GM12878 (cell line): ENCODE data around the gene AK4. TPM values are rescaled to one million over a fixed set of nuclear protein-coding genes. Genes with fewer than 3 reads are reported as not detected.

Experiments used
- ATAC-seq: fragments of 200-7000 bp; cut with Tn5 transposase; 3 replicates; pipeline ENCODE4 v1.9.1; 2020; ENCODE audit warnings: mild to moderate bottlenecking, moderate library complexity
- BruUV-seq: library from RNA; stranded (reverse); fragments of 400-500 nt; replicated peaks from 2 replicates; lab custom pipeline; 2021; lab: Mats Ljungman, UMichigan
- CTCF ChIA-PET: fragments of 300-600 bp; sonication (Branson Sonifier 250); formaldehyde crosslinking; extraction: SDS; loops from one replicate; lab custom pipeline; 2021; ENCODE audit warnings: inconsistent platforms; lab: Yijun Ruan, JAX
- POLR2A ChIA-PET: fragments of 350-600 bp; formaldehyde crosslinking; extraction: SDS; loops from one replicate; lab custom pipeline; 2021; ENCODE audit warnings: inconsistent platforms; lab: Charles Lee
- RAD21 ChIA-PET: fragments of 300-600 bp; sonication (Branson Sonifier 250); formaldehyde crosslinking; loops from one replicate; lab custom pipeline; 2023; ENCODE audit warnings: antibody characterized with exemption; ENCODE audit not compliant: unreplicated experiment; lab: Charles Lee
- SMC1A ChIA-PET: fragments of 300-600 bp; sonication (Branson Sonifier 250); formaldehyde crosslinking; loops from one replicate; lab custom pipeline; 2023; ENCODE audit not compliant: unreplicated experiment, uncharacterized antibody; lab: Charles Lee
- DNase-seq: peaks from one replicate; pipeline ENCODE4 v3.0.0-alpha.2; 2011; ENCODE audit warnings: low read depth, low spot score
- FAIRE-seq: peaks from 3 replicates; lab custom pipeline; 2011; peaks lifted over from hg19 to GRCh38; lab: Jason Lieb, UNC
- H2AFZ ChIP-seq: 2 replicates; pipeline ENCODE4 v1.6.0; 2011; ENCODE audit warnings: low read depth, low read length, control low read depth; ENCODE audit not compliant: control insufficient read depth
- H3K27ac ChIP-seq: 2 replicates; pipeline ENCODE4 v1.5.1; 2011; ENCODE audit warnings: control low read depth; ENCODE audit not compliant: control insufficient read depth, insufficient read depth
- H3K27me3 ChIP-seq, 2 experiments: replicated peaks in 1 of 2; 2 replicates each; pipeline versions ENCODE4 v1.6.0 to v1.6.1; 2011; ENCODE audit warnings: low read length in 1 of 2; ENCODE audit not compliant: control insufficient read depth in 2 of 2, insufficient read depth in 2 of 2
- H3K36me3 ChIP-seq, 2 experiments: 2 replicates each; pipeline ENCODE4 v1.5.1; 2011; ENCODE audit warnings: low read length in 1 of 2; ENCODE audit not compliant: control insufficient read depth in 2 of 2, insufficient read depth in 2 of 2
- H3K4me1 ChIP-seq: 2 replicates; pipeline ENCODE4 v1.6.1; 2011; ENCODE audit warnings: mild to moderate bottlenecking, low read length, moderate library complexity, mixed read lengths; ENCODE audit not compliant: control insufficient read depth, insufficient read depth
- H3K4me2 ChIP-seq: 2 replicates; pipeline ENCODE4 v1.6.0; 2011; ENCODE audit warnings: control low read depth; ENCODE audit not compliant: control insufficient read depth, insufficient read depth
- H3K4me3 ChIP-seq: fragments of 200-600 bp; sonication (generic); 2 replicates; pipeline ENCODE4 v1.5.1; 2016
- H3K79me2 ChIP-seq: 2 replicates; pipeline ENCODE4 v1.6.0; 2011; ENCODE audit warnings: low read length; ENCODE audit not compliant: control insufficient read depth, insufficient read depth
- H3K9ac ChIP-seq: 2 replicates; pipeline ENCODE4 v1.8.0; 2011; ENCODE audit warnings: low read length, control low read depth, mixed read lengths; ENCODE audit not compliant: control insufficient read depth, insufficient read depth
- H3K9me3 ChIP-seq: replicated peaks from 3 replicates; pipeline ENCODE4 v1.5.1; 2011; ENCODE audit warnings: mild to moderate bottlenecking, low read length; ENCODE audit not compliant: control insufficient read depth, insufficient read depth
- H4K20me1 ChIP-seq: 2 replicates; pipeline ENCODE4 v1.6.0; 2011; ENCODE audit not compliant: control insufficient read depth, insufficient read depth
- CHD2 ChIP-seq: IDR thresholded peaks from 2 replicates; pipeline ENCODE4 v1.6.1; 2011; ENCODE audit warnings: low read depth, low read length, improper control_type of control experiment, borderline replicate concordance
- CHD4 ChIP-seq: fragments of 200-600 bp; sonication (generic); IDR thresholded peaks from 2 replicates; pipeline ENCODE4 v1.6.1; 2016; ENCODE audit warnings: mild to moderate bottlenecking
- E2F4 ChIP-seq: IDR thresholded peaks from 2 replicates; pipeline ENCODE4 v1.6.1; 2012; ENCODE audit warnings: low read depth, low read length, improper control_type of control experiment
- E4F1 ChIP-seq: fragments of 450-650 bp; IDR thresholded peaks from 2 replicates; pipeline ENCODE4 v1.6.1; 2018; ENCODE audit warnings: borderline replicate concordance, mild to moderate bottlenecking; ENCODE audit not compliant: partially characterized antibody
- HDAC6 ChIP-seq: fragments of 200-600 bp; sonication (generic); IDR thresholded peaks from one replicate; pipeline ENCODE4 v1.8.0; 2017; ENCODE audit warnings: antibody characterized with exemption; ENCODE audit not compliant: unreplicated experiment
- IKZF1 ChIP-seq: fragments of 450-650 bp; conservative IDR thresholded peaks from 2 replicates; pipeline ENCODE4 v1.6.1; 2017; ENCODE audit warnings: antibody characterized with exemption, mild to moderate bottlenecking
- MTA3 ChIP-seq: IDR thresholded peaks from 2 replicates; pipeline ENCODE4 v1.6.1; 2012; ENCODE audit warnings: low read length, inconsistent platforms, borderline replicate concordance
- NKRF ChIP-seq: fragments of 450-650 bp; conservative IDR thresholded peaks from 2 replicates; pipeline ENCODE4 v1.6.1; 2017; ENCODE audit warnings: mild to moderate bottlenecking, moderate library complexity
- NR2C1 ChIP-seq: fragments of 450-650 bp; IDR thresholded peaks from 2 replicates; pipeline ENCODE4 v1.6.1; 2017; ENCODE audit warnings: antibody characterized with exemption, mild to moderate bottlenecking, moderate library complexity
- PKNOX1 ChIP-seq: fragments of 450-650 bp; IDR thresholded peaks from 2 replicates; pipeline ENCODE4 v1.6.1; 2016; ENCODE audit warnings: mild to moderate bottlenecking
- POLR2A ChIP-seq: IDR thresholded peaks from 2 replicates; pipeline ENCODE4 v1.6.1; 2011; ENCODE audit warnings: low read depth, mild to moderate bottlenecking, low read length
- SMC3 ChIP-seq: IDR thresholded peaks from 2 replicates; pipeline ENCODE4 v1.6.1; 2011; ENCODE audit warnings: low read length, improper control_type of control experiment, borderline replicate concordance
- SRF ChIP-seq, 2 experiments: IDR thresholded peaks; 2 replicates each; pipeline ENCODE4 v1.6.1; 2011; ENCODE audit warnings: low read depth in 2 of 2, low read length in 2 of 2, mild to moderate bottlenecking in 1 of 2, moderate library complexity in 1 of 2
- YBX1 ChIP-seq: fragments of 450-650 bp; IDR thresholded peaks from 2 replicates; pipeline ENCODE4 v1.6.1; 2016; ENCODE audit warnings: antibody characterized with exemption
- ZNF217 ChIP-seq: fragments of 450-650 bp; IDR thresholded peaks from 2 replicates; pipeline ENCODE4 v1.6.1; 2017; ENCODE audit warnings: antibody characterized with exemption, mild to moderate bottlenecking
- ZNF274 ChIP-seq: IDR thresholded peaks from one replicate; pipeline ENCODE4 v1.8.0; 2011; ENCODE audit not compliant: insufficient read length, insufficient read depth
- ZNF622 ChIP-seq: fragments of 450-650 bp; IDR thresholded peaks from 2 replicates; pipeline ENCODE4 v1.6.1; 2017; ENCODE audit warnings: mild to moderate bottlenecking, inconsistent platforms
- in situ Hi-C: fragments of 300-500 bp; cut with MboI; formaldehyde crosslinking; loops from 9 replicates; pipeline ENCODE4 v1.14.3; 2018; ENCODE audit warnings: mixed read lengths
- intact Hi-C: fragments of 100-400 bp; cut with micrococcal nuclease; formaldehyde crosslinking; loops from one replicate; pipeline ENCODE4 v1.14.2; 2022; ENCODE audit not compliant: unreplicated experiment
- polyA plus RNA-seq, 11 experiments: library from polyadenylated mRNA; depleted of rRNA in 4 of 11; unstranded in 6 of 11; stranded (reverse) in 5 of 11; fragments of >200 nt; fragmentation: Nextera tagmentation in 4 of 11; fragmentation: Illumina TruSeq in 1 of 11; extraction: Ambion mirVana in 4 of 11; extraction: Trizol in 1 of 11; gene quantifications; 1 replicate in 1 of 11; 2 replicates in 10 of 11; pipeline versions ENCODE4 v1.2.1 to v1.2.3, GENCODE V29; 2011 to 2016; ENCODE audit warnings: inconsistent platforms in 2 of 11, missing spikeins in 2 of 11, low read depth in 1 of 11
- total RNA-seq, 4 experiments: library from RNA; depleted of rRNA in 3 of 4; stranded (reverse); fragments of >200 nt in 3 of 4; fragmentation: Illumina TruSeq in 1 of 4; extraction: Trizol in 1 of 4; gene quantifications; 2 replicates each; pipeline versions ENCODE4 v1.2.1 to v1.2.3, GENCODE V29; 2013 to 2021

Gene AK4
- total and polyA plus RNA-seq, 10 of the 15 experiments (the other 5 are each of a cell fraction or from before 2014, with no cell fraction given), result 23.9 to 161 (median 49.0) TPM

GRCh38 chr1:65150108-65150463 is 2.1 kb downstream of the AK4 start:
- Histone ChIP-seq H4K20me1 (no peaks in the 10 kb centered on the region), H3K36me3 (no peaks in the 10 kb centered on the region; a peak in 1 of 4 replicates), H3K9ac (peak overlapping the region; percentile 38), H3K27ac (no peak overlapping the region), H3K27me3 (peaks cover 0 to 4% of the 10 kb centered on the region in 2 experiments; a peak in 1 of 4 replicates), H2AFZ (no peak overlapping the region), H3K4me1 (peaks cover 5% of the 10 kb centered on the region; the same call in 1 of the 2 replicates), H3K4me2 (peak overlapping the region; percentile 74), H3K79me2 (peaks cover 68% of the 10 kb centered on the region), H3K9me3 (no peaks in the 10 kb centered on the region), H3K4me3 (peak overlapping the region; percentile 87)
- in situ Hi-C loops, result no loop called here
- ATAC-seq, result no peak
- BruUV-seq, result no TSS peak
- no peak for DNase-seq
- RAD21 ChIA-PET, result interaction anchor here (0.6 to 2.2 kb wide), 4 partner anchors 9 to 75 kb away, joined by 3 to 4 read pairs (median 3); no protein-coding TSS in a partner anchor
- intact Hi-C loops, result no loop called here
- POLR2A ChIA-PET, result interaction anchor here (1.4 to 1.5 kb wide), 2 partner anchors 15 to 24 kb away, joined by 3 read pairs; no protein-coding TSS in a partner anchor
- CTCF ChIA-PET, result interaction anchor here (0.6 to 3.7 kb wide), 5 partner anchors 9 to 309 kb away, joined by 3 to 15 read pairs (median 4); no protein-coding TSS in a partner anchor
- FAIRE-seq, result no peak
- TF ChIP-seq SRF (IDR thresholded peaks at IDR 0.05; ENCODE audit: low read depth in 2 of 2, low read length in 2 of 2) (no peak), E2F4 (no peak), MTA3 (no peak), CHD2 (no peak), CHD4 (no peak), E4F1 (no peak), YBX1 (no peak), POLR2A (no peak), NR2C1 (no peak), ZNF622 (no peak), SMC3 (no peak), ZNF217 (no peak), IKZF1 (no peak), PKNOX1 (no peak), NKRF (no peak), HDAC6 (no peak), ZNF274 (no peak)
- SMC1A ChIA-PET, result interaction anchor here (0.7 to 4.0 kb wide), 5 partner anchors 10 to 66 kb away, joined by 3 to 18 read pairs (median 4); no protein-coding TSS in a partner anchor
